Cardiac muscle cell (in vitro differentiated cells and primary cell): Measurements from ENCODE around the gene ENDOV. TPM values are rescaled to one million over a fixed set of nuclear protein-coding genes. Genes with fewer than 3 reads are reported as not detected.

Source experiments
- DNase-seq, 2 donors: peaks; one replicate each; pipeline versions ENCODE4 v3.0.0 to v3.0.0-alpha.2; 2010 to 2017; ENCODE audit warnings: low read depth in 1 of 2, low spot score in 1 of 2
- H3K27ac ChIP-seq: fragments of 200-600 bp; sonication (generic); 2 replicates; pipeline ENCODE4 v1.5.1; 2016
- H3K27me3 ChIP-seq: fragments of 200-600 bp; sonication (generic); 2 replicates; pipeline ENCODE4 v1.6.0; 2016; ENCODE audit warnings: control low read depth
- H3K36me3 ChIP-seq: fragments of 200-600 bp; sonication (generic); 2 replicates; pipeline ENCODE4 v1.5.1; 2016; ENCODE audit warnings: control low read depth
- H3K4me1 ChIP-seq: fragments of 200-600 bp; sonication (generic); 2 replicates; pipeline ENCODE4 v1.8.1; 2017; ENCODE audit warnings: low read depth, mild to moderate bottlenecking, mixed run types
- H3K4me3 ChIP-seq: fragments of 200-600 bp; sonication (generic); 2 replicates; pipeline ENCODE4 v1.5.1; 2016; ENCODE audit warnings: mild to moderate bottlenecking
- H3K9me3 ChIP-seq: fragments of 200-600 bp; sonication (generic); 2 replicates; pipeline ENCODE4 v1.5.1; 2017; ENCODE audit warnings: low read depth, mild to moderate bottlenecking, control low read depth
- CTCF ChIP-seq: IDR thresholded peaks from 2 replicates; pipeline ENCODE4 v1.5.1; 2012; ENCODE audit warnings: low read depth, mild to moderate bottlenecking, low read length
- polyA plus RNA-seq: library from polyadenylated mRNA; unstranded; fragments of >200 nt; fragmentation: Nextera tagmentation; extraction: Ambion mirVana; gene quantifications from 2 replicates; pipeline ENCODE4 v1.2.1, GENCODE V29; 2016
- total RNA-seq: library from RNA; depleted of rRNA; stranded (reverse); fragments of >200 nt; gene quantifications from 2 replicates; pipeline ENCODE4 v1.2.3, GENCODE V29; 2016

The ENDOV gene
- total and polyA plus RNA-seq, 2 experiments from 2014 or later: 35.4 to 38.0 TPM

- Histone ChIP-seq H3K36me3 (peaks cover 7% of the 10 kb centered on the region), H3K27me3 (no peaks in the 10 kb centered on the region), H3K4me3 (no peak overlapping the region), H3K9me3 (no peaks in the 10 kb centered on the region), H3K4me1 (no peaks in the 10 kb centered on the region), H3K27ac (no peak overlapping the region)
- TF ChIP-seq CTCF: no peak
- DNase-seq: no peak
Measured at GRCh38 chr17:80384078-80384960, 30.6 kb upstream of the ENDOV start.

- H3K27me3 ChIP-seq: no peaks in the 10 kb centered on the region
- TF ChIP-seq CTCF: no peak
- H3K36me3 ChIP-seq: peaks cover 11% of the 10 kb centered on the region
- H3K4me1 ChIP-seq: no peaks in the 10 kb centered on the region
- no peak for DNase-seq
- H3K4me3 ChIP-seq: no peak overlapping the region
- no peaks in the 10 kb centered on the region for H3K9me3 ChIP-seq
- H3K27ac ChIP-seq: no peak overlapping the region
Measured at GRCh38 chr17:80385046-80385445, 29.9 kb upstream of the ENDOV start.

- no peaks in the 10 kb centered on the region for H3K27me3 ChIP-seq
- no peak overlapping the region for H3K27ac ChIP-seq
- H3K4me3 ChIP-seq: no peak overlapping the region
- no peak for DNase-seq
- no peaks in the 10 kb centered on the region for H3K9me3 ChIP-seq
- no peak for TF ChIP-seq CTCF
- no peaks in the 10 kb centered on the region for H3K4me1 ChIP-seq
- peaks cover 11% of the 10 kb centered on the region for H3K36me3 ChIP-seq
Measured at GRCh38 chr17:80386341-80386740, 28.6 kb upstream of the ENDOV start.

GRCh38 chr17:80387071-80387470 lies 27.9 kb upstream of the ENDOV start:
- Histone ChIP-seq H3K27ac (no peak overlapping the region), H3K4me3 (no peak overlapping the region), H3K9me3 (no peaks in the 10 kb centered on the region), H3K4me1 (no peaks in the 10 kb centered on the region), H3K27me3 (no peaks in the 10 kb centered on the region), H3K36me3 (peaks cover 11% of the 10 kb centered on the region)
- no peak for DNase-seq
- no peak for TF ChIP-seq CTCF

GRCh38 chr17:80388175-80388574 lies 26.8 kb upstream of the ENDOV start:
- Histone ChIP-seq H3K27ac (no peak overlapping the region), H3K36me3 (peaks cover 9% of the 10 kb centered on the region), H3K4me3 (no peak overlapping the region), H3K9me3 (no peaks in the 10 kb centered on the region), H3K27me3 (no peaks in the 10 kb centered on the region), H3K4me1 (no peaks in the 10 kb centered on the region)
- no peak for DNase-seq
- no peak for TF ChIP-seq CTCF
